OCI-LY7 (cell line): Measurements from ENCODE around the gene KPNA4. TPM values are rescaled to one million over a fixed set of nuclear protein-coding genes. Genes with fewer than 3 reads are reported as not detected.

Source experiments
- BruUV-seq: library from RNA; stranded (reverse); fragments of 400-500 nt; replicated peaks from 2 replicates; lab custom pipeline; 2021; lab: Mats Ljungman, UMichigan
- CTCF ChIA-PET: fragments of 300-600 bp; sonication (Branson Sonifier 250); formaldehyde crosslinking; loops from one replicate; lab custom pipeline; 2022; ENCODE audit warnings: antibody characterized with exemption; ENCODE audit not compliant: unreplicated experiment; lab: Charles Lee
- POLR2A ChIA-PET: fragments of 300-600 bp; sonication (Branson Sonifier 250); formaldehyde crosslinking; loops from one replicate; lab custom pipeline; 2022; ENCODE audit warnings: antibody characterized with exemption; lab: Charles Lee
- DNase-seq: peaks from one replicate; pipeline ENCODE4 v3.0.0-alpha.2; 2015; ENCODE audit warnings: low spot score
- H2AFZ ChIP-seq: fragments of 200-600 bp; sonication (generic), shearing (Covaris generic); 2 replicates; pipeline ENCODE4 v1.6.1; 2014; ENCODE audit warnings: mild to moderate bottlenecking, antibody characterized with exemption, low read length, moderate library complexity
- H3K27ac ChIP-seq: fragments of 200-600 bp; sonication (generic); 2 replicates; pipeline ENCODE4 v1.5.1; 2014; ENCODE audit warnings: mixed run types, low read depth, mild to moderate bottlenecking, moderate library complexity, low read length, inconsistent platforms; ENCODE audit not compliant: poor library complexity, severe bottlenecking
- H3K36me3 ChIP-seq: fragments of 200-600 bp; sonication (generic); 2 replicates; pipeline ENCODE4 v1.6.1; 2014; ENCODE audit warnings: mild to moderate bottlenecking, antibody characterized with exemption, low read length, moderate library complexity, mixed read lengths; ENCODE audit not compliant: insufficient read depth
- H3K4me1 ChIP-seq: fragments of 200-600 bp; sonication (generic); 2 replicates; pipeline ENCODE4 v1.5.1; 2014; ENCODE audit warnings: mild to moderate bottlenecking, low read length; ENCODE audit not compliant: insufficient read depth, poor library complexity, severe bottlenecking
- H3K4me2 ChIP-seq: fragments of 200-600 bp; sonication (generic); 2 replicates; pipeline ENCODE4 v1.6.1; 2014; ENCODE audit warnings: mild to moderate bottlenecking, low read length
- H3K4me3 ChIP-seq: fragments of 200-600 bp; sonication (generic); 2 replicates; pipeline ENCODE4 v1.5.1; 2014; ENCODE audit warnings: mild to moderate bottlenecking, low read depth, low read length; ENCODE audit not compliant: poor library complexity, severe bottlenecking
- H3K79me2 ChIP-seq: fragments of 200-600 bp; sonication (generic); 2 replicates; pipeline ENCODE4 v1.6.1; 2016; ENCODE audit warnings: low read depth, mild to moderate bottlenecking, low read length, moderate library complexity, mixed read lengths; ENCODE audit not compliant: insufficient read depth
- H3K9me2 ChIP-seq: fragments of 200-600 bp; sonication (generic); 2 replicates; pipeline ENCODE4 v1.6.1; 2016; ENCODE audit warnings: mild to moderate bottlenecking, low read length, mixed read lengths; ENCODE audit not compliant: insufficient read depth
- H3K9me3 ChIP-seq: fragments of 200-600 bp; sonication (generic); 2 replicates; pipeline ENCODE4 v1.6.1; 2014; ENCODE audit warnings: mild to moderate bottlenecking, mixed run types, low read length, mixed read lengths
- H4K20me1 ChIP-seq: fragments of 200-600 bp; sonication (generic); 2 replicates; pipeline ENCODE4 v1.6.1; 2014; ENCODE audit warnings: mild to moderate bottlenecking, antibody characterized with exemption, low read length, moderate library complexity, mixed read lengths; ENCODE audit not compliant: insufficient read depth
- CTCF ChIP-seq: fragments of 200-600 bp; sonication (generic); conservative IDR thresholded peaks from 2 replicates; pipeline ENCODE4 v1.5.1; 2014; ENCODE audit warnings: mild to moderate bottlenecking, antibody characterized with exemption, low read length, moderate library complexity, mixed read lengths
- EZH2phosphoT487 ChIP-seq: fragments of 200-600 bp; sonication (generic); IDR thresholded peaks from 2 replicates; pipeline ENCODE4 v1.6.1; 2018; ENCODE audit warnings: low read depth, borderline replicate concordance, mild to moderate bottlenecking, mixed run types, antibody characterized with exemption, low read length, moderate library complexity, mixed read lengths
- intact Hi-C: fragments of 100-400 bp; cut with micrococcal nuclease; formaldehyde crosslinking; loops from one replicate; pipeline ENCODE4 v1.10.0; 2022; ENCODE audit not compliant: unreplicated experiment
- total RNA-seq, 2 experiments: library from RNA; depleted of rRNA in 1 of 2; stranded (reverse); fragments of >200 nt in 1 of 2; shearing (Covaris generic) in 1 of 2; gene quantifications; 2 replicates each; pipeline ENCODE4 v1.2.3, GENCODE V29; 2014 to 2022

The KPNA4 gene
- total RNA-seq, 2 experiments from 2014 or later, result 15.7 to 46.3 TPM

GRCh38 chr3:160480931-160481330 is 84.4 kb downstream of the KPNA4 start:
- BruUV-seq, result no TSS peak
- H3K27ac ChIP-seq, result no peak overlapping the region
- H4K20me1 ChIP-seq, result no peaks in the 10 kb centered on the region
- no peaks in the 10 kb centered on the region for H3K9me2 ChIP-seq
- TF ChIP-seq EZH2phosphoT487, result no peak
- no peak for TF ChIP-seq CTCF
- POLR2A ChIA-PET, result interaction anchor here (0.5 kb wide), 1 partner anchor 34 kb away, joined by 3 read pairs; no protein-coding TSS in a partner anchor
- CTCF ChIA-PET, result no interaction called here
- H3K4me1 ChIP-seq, result no peaks in the 10 kb centered on the region
- no peak overlapping the region for H3K4me3 ChIP-seq
- DNase-seq, result no peak
- intact Hi-C loops, result no loop called here
- H3K36me3 ChIP-seq, result no peaks in the 10 kb centered on the region
- no peak overlapping the region for H3K4me2 ChIP-seq
- H3K79me2 ChIP-seq, result no peaks in the 10 kb centered on the region
- H2AFZ ChIP-seq, result no peak overlapping the region
- H3K9me3 ChIP-seq, result no peaks in the 10 kb centered on the region

- Histone ChIP-seq H4K20me1 (no peaks in the 10 kb centered on the region), H3K79me2 (no peaks in the 10 kb centered on the region), H2AFZ (no peak overlapping the region), H3K9me2 (no peaks in the 10 kb centered on the region), H3K4me3 (no peak overlapping the region), H3K27ac (no peak overlapping the region), H3K9me3 (no peaks in the 10 kb centered on the region), H3K36me3 (no peaks in the 10 kb centered on the region), H3K4me1 (no peaks in the 10 kb centered on the region), H3K4me2 (no peak overlapping the region)
- POLR2A ChIA-PET, result no interaction called here
- BruUV-seq, result no TSS peak
- DNase-seq, result no peak
- TF ChIP-seq CTCF (no peak), EZH2phosphoT487 (no peak)
- intact Hi-C loops, result no loop called here
- CTCF ChIA-PET, result no interaction called here
Observed at GRCh38 chr3:160479376-160479775, 86.0 kb downstream of the KPNA4 start.

GRCh38 chr3:160478338-160478737 is 87.0 kb downstream of the KPNA4 start:
- no peak for DNase-seq
- TF ChIP-seq CTCF (no peak), EZH2phosphoT487 (no peak)
- ChIA-PET POLR2A (interaction anchor here (0.5 kb wide), 1 partner anchor 122 kb away, joined by 3 read pairs; no protein-coding TSS in a partner anchor), CTCF (no interaction called here)
- Histone ChIP-seq H3K9me3 (no peaks in the 10 kb centered on the region), H2AFZ (no peak overlapping the region), H3K36me3 (no peaks in the 10 kb centered on the region), H4K20me1 (no peaks in the 10 kb centered on the region), H3K4me1 (no peaks in the 10 kb centered on the region), H3K79me2 (no peaks in the 10 kb centered on the region), H3K4me3 (no peak overlapping the region), H3K4me2 (no peak overlapping the region), H3K27ac (no peak overlapping the region), H3K9me2 (no peaks in the 10 kb centered on the region)
- intact Hi-C loops, result no loop called here
- BruUV-seq, result no TSS peak
